Calu3 (cell line): Measurements from ENCODE around the gene ACBD5. TPM values are rescaled to one million over a fixed set of nuclear protein-coding genes. Genes with fewer than 3 reads are reported as not detected.

Source experiments
- BruUV-seq: library from RNA; stranded (reverse); fragments of 400-500 nt; replicated peaks from 2 replicates; lab custom pipeline; 2021; lab: Mats Ljungman, UMichigan
- CTCF ChIA-PET: fragments of 300-600 bp; sonication (Branson Sonifier 250); formaldehyde crosslinking; loops from one replicate; lab custom pipeline; 2022; ENCODE audit warnings: antibody characterized with exemption; lab: Charles Lee
- DNase-seq: peaks from one replicate; pipeline ENCODE4 v3.0.0; 2022
- H3K27ac Mint-ChIP-seq: one replicate; pipeline ENCODE4 v1.8.0; 2022; ENCODE audit warnings: mixed read lengths; ENCODE audit not compliant: unreplicated experiment
- H3K27me3 Mint-ChIP-seq: one replicate; pipeline ENCODE4 v1.8.0; 2022; ENCODE audit warnings: mixed read lengths; ENCODE audit not compliant: unreplicated experiment
- H3K36me3 Mint-ChIP-seq: one replicate; pipeline ENCODE4 v1.8.0; 2022; ENCODE audit warnings: mild to moderate bottlenecking, moderate library complexity, mixed read lengths; ENCODE audit not compliant: insufficient read depth, unreplicated experiment
- H3K4me1 Mint-ChIP-seq: one replicate; pipeline ENCODE4 v1.8.0; 2022; ENCODE audit warnings: mild to moderate bottlenecking, low read depth, mixed read lengths; ENCODE audit not compliant: unreplicated experiment
- H3K4me3 Mint-ChIP-seq: one replicate; pipeline ENCODE4 v1.8.0; 2022; ENCODE audit warnings: mild to moderate bottlenecking, low read depth, moderate library complexity, mixed read lengths; ENCODE audit not compliant: unreplicated experiment
- H3K9me3 Mint-ChIP-seq: one replicate; pipeline ENCODE4 v1.8.0; 2022; ENCODE audit warnings: low read depth, mixed read lengths; ENCODE audit not compliant: unreplicated experiment
- intact Hi-C: fragments of 100-400 bp; cut with micrococcal nuclease; formaldehyde crosslinking; loops from one replicate; pipeline ENCODE4 v1.10.0; 2022; ENCODE audit not compliant: unreplicated experiment
- total RNA-seq: library from RNA; stranded (reverse); gene quantifications from 2 replicates; pipeline ENCODE4 v1.2.3, GENCODE V29; 2022
- TF ChIP-seq, protein P1 (sequence below): fragments of 200-600 bp; IDR thresholded peaks from one replicate; pipeline ENCODE4 v1.8.0; 2022; ENCODE audit warnings: antibody characterized with exemption; ENCODE audit not compliant: unreplicated experiment

The ACBD5 gene
- total RNA-seq, 1 experiment from 2014 or later, result 34.1 TPM

DNA sequence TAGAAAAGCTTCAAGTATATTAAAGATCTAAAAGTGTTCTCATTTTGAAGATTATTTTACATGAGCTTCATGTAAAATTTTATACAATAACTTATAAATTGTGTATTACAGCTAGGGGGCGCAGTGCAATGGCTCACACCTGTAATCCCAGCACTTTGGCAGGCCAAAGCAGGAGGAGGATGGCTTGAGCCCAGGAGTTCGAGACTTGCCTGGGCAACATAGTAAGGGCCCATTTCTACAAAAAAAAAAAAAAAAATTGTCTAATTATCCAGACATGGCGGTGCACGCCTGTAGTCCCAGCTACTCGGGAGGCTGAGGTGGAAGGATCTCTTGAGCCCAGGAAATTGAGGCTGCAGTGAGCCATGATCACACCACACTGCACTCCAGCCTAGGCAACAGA lies 16.6 kb downstream of the ACBD5 start:
- Mint-ChIP-seq H3K27ac (no peak overlapping the region), H3K4me3 (no peak overlapping the region), H3K4me1 (no peaks in the 10 kb centered on the region), H3K9me3 (no peaks in the 10 kb centered on the region), H3K27me3 (no peaks in the 10 kb centered on the region), H3K36me3 (peaks cover 16% of the 10 kb centered on the region)
- TF ChIP-seq, protein P1, sequence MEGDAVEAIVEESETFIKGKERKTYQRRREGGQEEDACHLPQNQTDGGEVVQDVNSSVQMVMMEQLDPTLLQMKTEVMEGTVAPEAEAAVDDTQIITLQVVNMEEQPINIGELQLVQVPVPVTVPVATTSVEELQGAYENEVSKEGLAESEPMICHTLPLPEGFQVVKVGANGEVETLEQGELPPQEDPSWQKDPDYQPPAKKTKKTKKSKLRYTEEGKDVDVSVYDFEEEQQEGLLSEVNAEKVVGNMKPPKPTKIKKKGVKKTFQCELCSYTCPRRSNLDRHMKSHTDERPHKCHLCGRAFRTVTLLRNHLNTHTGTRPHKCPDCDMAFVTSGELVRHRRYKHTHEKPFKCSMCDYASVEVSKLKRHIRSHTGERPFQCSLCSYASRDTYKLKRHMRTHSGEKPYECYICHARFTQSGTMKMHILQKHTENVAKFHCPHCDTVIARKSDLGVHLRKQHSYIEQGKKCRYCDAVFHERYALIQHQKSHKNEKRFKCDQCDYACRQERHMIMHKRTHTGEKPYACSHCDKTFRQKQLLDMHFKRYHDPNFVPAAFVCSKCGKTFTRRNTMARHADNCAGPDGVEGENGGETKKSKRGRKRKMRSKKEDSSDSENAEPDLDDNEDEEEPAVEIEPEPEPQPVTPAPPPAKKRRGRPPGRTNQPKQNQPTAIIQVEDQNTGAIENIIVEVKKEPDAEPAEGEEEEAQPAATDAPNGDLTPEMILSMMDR, result peak; percentile 55
- peak; percentile 53 for DNase-seq
- no TSS peak for BruUV-seq
- intact Hi-C loops, result loop anchor here (2.0 kb wide), 2 partner anchors 61 to 137 kb away; no protein-coding TSS in a partner anchor
- CTCF ChIA-PET, result interaction anchor here (0.7 to 1.3 kb wide), 8 partner anchors 11 to 146 kb away, joined by 3 to 8 read pairs (median 4); partner anchors contain the start of gene YME1L1

DNA sequence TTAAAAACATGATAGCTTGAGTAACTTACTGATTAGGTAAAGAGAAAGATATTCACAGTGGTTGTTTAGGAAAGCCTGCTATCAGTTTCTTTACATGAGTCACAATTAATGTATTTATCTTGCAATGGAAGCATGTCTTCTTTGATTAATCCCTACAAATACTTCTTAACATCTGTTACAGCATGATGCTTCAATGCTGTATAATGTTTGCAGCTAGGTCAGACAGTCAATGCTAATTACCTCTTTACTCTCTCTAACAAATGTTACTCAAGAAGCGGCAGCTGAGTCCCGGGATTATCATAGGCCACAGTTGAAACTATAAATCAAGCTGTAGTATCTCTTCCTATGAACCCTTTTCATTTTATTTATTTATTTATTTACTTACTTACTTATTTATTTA lies 33.2 kb downstream of the ACBD5 start:
- BruUV-seq, result no TSS peak
- H3K4me3 Mint-ChIP-seq, result no peak overlapping the region
- DNase-seq, result no peak
- no peak overlapping the region for H3K27ac Mint-ChIP-seq
- no peaks in the 10 kb centered on the region for H3K27me3 Mint-ChIP-seq
- no peaks in the 10 kb centered on the region for H3K4me1 Mint-ChIP-seq
- peaks cover 17% of the 10 kb centered on the region for H3K36me3 Mint-ChIP-seq
- CTCF ChIA-PET, result no interaction called here
- intact Hi-C loops, result no loop called here
- TF ChIP-seq, protein P1, result no peak
- H3K9me3 Mint-ChIP-seq, result no peaks in the 10 kb centered on the region

DNA sequence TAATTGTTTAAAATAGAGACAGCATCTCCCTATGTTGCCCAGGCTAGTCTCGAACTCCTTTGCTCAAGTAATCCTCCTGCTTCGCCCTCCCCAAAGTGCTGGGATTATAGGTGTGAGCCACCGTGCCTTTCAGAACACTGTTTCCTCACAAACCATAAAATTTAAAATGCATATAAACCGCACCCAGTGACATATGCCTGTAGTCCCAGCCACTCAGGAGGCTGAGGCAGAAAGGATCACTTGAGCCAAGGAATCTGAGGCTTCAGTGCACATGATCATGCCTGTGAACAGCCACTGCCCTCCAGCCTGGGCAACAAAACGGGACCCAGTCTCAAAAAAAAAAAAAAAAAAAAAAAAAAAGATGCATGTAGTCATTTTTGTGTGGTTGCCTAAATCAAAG lies 36.8 kb downstream of the ACBD5 start:
- TF ChIP-seq, protein P1, result no peak
- no peaks in the 10 kb centered on the region for H3K9me3 Mint-ChIP-seq
- no TSS peak for BruUV-seq
- H3K4me3 Mint-ChIP-seq, result no peak overlapping the region
- CTCF ChIA-PET, result no interaction called here
- intact Hi-C loops, result no loop called here
- DNase-seq, result no peak
- H3K36me3 Mint-ChIP-seq, result peaks cover 9% of the 10 kb centered on the region
- no peaks in the 10 kb centered on the region for H3K4me1 Mint-ChIP-seq
- no peaks in the 10 kb centered on the region for H3K27me3 Mint-ChIP-seq
- H3K27ac Mint-ChIP-seq, result no peak overlapping the region

DNA sequence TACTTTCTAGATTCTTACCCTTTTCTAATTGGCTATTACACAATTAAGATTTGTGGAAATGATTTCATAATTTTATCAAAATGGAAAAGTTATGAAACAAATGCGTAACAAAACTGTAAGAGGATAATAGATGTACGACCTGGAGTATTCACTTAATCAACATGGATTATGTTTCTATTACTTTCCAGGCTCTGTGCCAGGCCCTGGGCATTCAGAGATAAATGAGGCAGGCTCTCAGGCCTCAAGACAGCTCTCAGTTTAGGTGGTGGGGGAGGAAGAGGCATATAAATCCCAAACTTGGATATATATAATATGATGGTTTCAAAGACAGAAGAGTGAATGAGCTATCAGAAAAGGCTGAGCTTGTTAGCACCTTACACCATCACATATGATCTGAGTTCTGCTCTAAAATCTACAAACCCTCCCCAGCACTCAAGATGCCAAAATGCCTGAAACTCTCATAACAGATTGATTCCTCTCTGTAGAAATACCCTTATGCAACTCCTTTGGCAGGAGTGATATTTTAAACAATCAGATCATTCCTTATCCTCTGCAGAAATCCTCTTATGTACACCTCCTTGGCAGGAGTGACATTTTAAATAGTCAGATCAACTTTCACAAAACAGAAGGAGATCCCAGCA lies 42.5 kb downstream of the ACBD5 start:
- Mint-ChIP-seq H3K4me1 (no peaks in the 10 kb centered on the region), H3K36me3 (peaks cover 9% of the 10 kb centered on the region), H3K9me3 (no peaks in the 10 kb centered on the region), H3K27ac (no peak overlapping the region), H3K27me3 (no peaks in the 10 kb centered on the region), H3K4me3 (no peak overlapping the region)
- CTCF ChIA-PET, result no interaction called here
- BruUV-seq, result no TSS peak
- no peak for DNase-seq
- TF ChIP-seq, protein P1, result no peak
- intact Hi-C loops, result no loop called here
